ENCODE results near the gene SEMA6D.

GRCh38 chr15:47762621-47763020, 45.3 kb downstream of the SEMA6D start:
- TF ChIP-seq, protein P1, sequence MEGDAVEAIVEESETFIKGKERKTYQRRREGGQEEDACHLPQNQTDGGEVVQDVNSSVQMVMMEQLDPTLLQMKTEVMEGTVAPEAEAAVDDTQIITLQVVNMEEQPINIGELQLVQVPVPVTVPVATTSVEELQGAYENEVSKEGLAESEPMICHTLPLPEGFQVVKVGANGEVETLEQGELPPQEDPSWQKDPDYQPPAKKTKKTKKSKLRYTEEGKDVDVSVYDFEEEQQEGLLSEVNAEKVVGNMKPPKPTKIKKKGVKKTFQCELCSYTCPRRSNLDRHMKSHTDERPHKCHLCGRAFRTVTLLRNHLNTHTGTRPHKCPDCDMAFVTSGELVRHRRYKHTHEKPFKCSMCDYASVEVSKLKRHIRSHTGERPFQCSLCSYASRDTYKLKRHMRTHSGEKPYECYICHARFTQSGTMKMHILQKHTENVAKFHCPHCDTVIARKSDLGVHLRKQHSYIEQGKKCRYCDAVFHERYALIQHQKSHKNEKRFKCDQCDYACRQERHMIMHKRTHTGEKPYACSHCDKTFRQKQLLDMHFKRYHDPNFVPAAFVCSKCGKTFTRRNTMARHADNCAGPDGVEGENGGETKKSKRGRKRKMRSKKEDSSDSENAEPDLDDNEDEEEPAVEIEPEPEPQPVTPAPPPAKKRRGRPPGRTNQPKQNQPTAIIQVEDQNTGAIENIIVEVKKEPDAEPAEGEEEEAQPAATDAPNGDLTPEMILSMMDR (IDR thresholded peaks at IDR 0.05; ENCODE audit: low read depth, low read length, poor library complexity, severe bottlenecking), result no peak
- TF ChIP-seq EZH2phosphoT487 (IDR thresholded peaks at IDR 0.05; ENCODE audit: borderline replicate concordance, low read length), result no peak
